ENCODE data around the gene RDH5. TPM values are rescaled to one million over a fixed set of nuclear protein-coding genes. Genes with fewer than 3 reads are reported as not detected.

RDH5 gene
- total RNA-seq, 1 experiment from 2014 or later, result 5.1 TPM

DNA sequence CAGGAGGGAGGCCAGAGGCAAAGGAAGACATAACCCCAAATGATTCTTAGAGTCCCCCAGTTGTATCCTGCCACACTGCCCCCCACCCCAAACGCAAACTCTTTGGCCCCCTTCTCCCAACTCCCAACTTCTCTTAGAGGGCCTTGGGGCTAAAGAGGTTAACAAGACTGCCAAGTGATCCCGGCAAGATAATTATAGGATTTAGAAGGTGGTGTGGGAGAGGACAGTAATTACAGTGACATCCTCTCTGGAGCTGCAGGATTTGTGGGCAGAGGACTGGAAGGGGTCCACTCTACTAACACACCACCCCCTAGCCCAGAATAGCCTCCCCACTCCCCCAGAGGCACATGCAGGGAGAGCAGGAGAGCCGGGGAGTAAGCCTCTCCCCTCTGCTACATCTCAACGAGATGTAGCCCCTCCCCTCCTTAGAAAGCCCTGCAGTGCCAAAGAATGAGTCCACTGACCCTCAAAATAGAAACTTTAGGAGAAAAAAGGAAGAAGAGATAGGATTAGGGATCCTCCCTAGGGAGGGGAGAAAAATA is 17.5 kb downstream of the RDH5 start:
- ATAC-seq, result peak; percentile 18; the same call in 1 of the 2 replicates
- TF ChIP-seq EZH2phosphoT487 (IDR thresholded peaks at IDR 0.05; ENCODE audit: borderline replicate concordance, low read length), result no peak
- TF ChIP-seq, protein P1, sequence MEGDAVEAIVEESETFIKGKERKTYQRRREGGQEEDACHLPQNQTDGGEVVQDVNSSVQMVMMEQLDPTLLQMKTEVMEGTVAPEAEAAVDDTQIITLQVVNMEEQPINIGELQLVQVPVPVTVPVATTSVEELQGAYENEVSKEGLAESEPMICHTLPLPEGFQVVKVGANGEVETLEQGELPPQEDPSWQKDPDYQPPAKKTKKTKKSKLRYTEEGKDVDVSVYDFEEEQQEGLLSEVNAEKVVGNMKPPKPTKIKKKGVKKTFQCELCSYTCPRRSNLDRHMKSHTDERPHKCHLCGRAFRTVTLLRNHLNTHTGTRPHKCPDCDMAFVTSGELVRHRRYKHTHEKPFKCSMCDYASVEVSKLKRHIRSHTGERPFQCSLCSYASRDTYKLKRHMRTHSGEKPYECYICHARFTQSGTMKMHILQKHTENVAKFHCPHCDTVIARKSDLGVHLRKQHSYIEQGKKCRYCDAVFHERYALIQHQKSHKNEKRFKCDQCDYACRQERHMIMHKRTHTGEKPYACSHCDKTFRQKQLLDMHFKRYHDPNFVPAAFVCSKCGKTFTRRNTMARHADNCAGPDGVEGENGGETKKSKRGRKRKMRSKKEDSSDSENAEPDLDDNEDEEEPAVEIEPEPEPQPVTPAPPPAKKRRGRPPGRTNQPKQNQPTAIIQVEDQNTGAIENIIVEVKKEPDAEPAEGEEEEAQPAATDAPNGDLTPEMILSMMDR (conservative IDR thresholded peaks at IDR 0.05; ENCODE audit: low read depth, low read length), result no peak
- no peak for TF ChIP-seq EZH2 (IDR thresholded peaks at IDR 0.05; ENCODE audit: low read length, unreplicated experiment)
- Histone ChIP-seq H3K27me3 (ENCODE audit: low read length) (no peaks in the 10 kb centered on the region), H3K9me2 (replicated peaks; ENCODE audit: low read length) (no peaks in the 10 kb centered on the region), H3K9me3 (ENCODE audit: low read length) (no peaks in the 10 kb centered on the region), H4K20me1 (ENCODE audit: low read length) (no peaks in the 10 kb centered on the region), H3K79me2 (ENCODE audit: low read length) (no peaks in the 10 kb centered on the region), H3K4me3 (ENCODE audit: low read length) (peak overlapping the region; percentile 82; the same call in 1 of the 2 replicates), H3K4me1 (ENCODE audit: insufficient read depth, low read length) (peaks cover 13% of the 10 kb centered on the region), H3K36me3 (ENCODE audit: low read depth, low read length) (no peaks in the 10 kb centered on the region; the same call in 1 of the 2 replicates), H3K4me2 (ENCODE audit: low read length) (peak overlapping the region; percentile 96), H3F3A (ENCODE audit: low read length, unreplicated experiment) (no peaks in the 10 kb centered on the region), H3K27ac (ENCODE audit: low read length) (no peak overlapping the region), H3K9ac (ENCODE audit: low read length) (no peak overlapping the region), H2AFZ (ENCODE audit: low read length) (peak overlapping the region; percentile 95)
- ChIA-PET POLR2A (ENCODE audit: unreplicated experiment) (interaction anchor here (0.5 to 1.6 kb wide), 2 partner anchors 8 to 63 kb away, joined by 3 to 6 read pairs; partner anchors contain the start of gene CD63), CTCF (interaction anchor here (0.6 to 2.7 kb wide), 11 partner anchors 8 to 549 kb away, joined by 3 to 25 read pairs (median 4); partner anchors contain the start of genes CD63 and RDH5)
- no TSS peak for BruUV-seq (replicated peaks)
- intact Hi-C loops (cut with micrococcal nuclease), result loop anchor here (1.0 to 2.0 kb wide), 4 partner anchors 8 to 193 kb away; partner anchors contain the start of genes CD63 and DGKA
- DNase-seq, result no peak

DNA sequence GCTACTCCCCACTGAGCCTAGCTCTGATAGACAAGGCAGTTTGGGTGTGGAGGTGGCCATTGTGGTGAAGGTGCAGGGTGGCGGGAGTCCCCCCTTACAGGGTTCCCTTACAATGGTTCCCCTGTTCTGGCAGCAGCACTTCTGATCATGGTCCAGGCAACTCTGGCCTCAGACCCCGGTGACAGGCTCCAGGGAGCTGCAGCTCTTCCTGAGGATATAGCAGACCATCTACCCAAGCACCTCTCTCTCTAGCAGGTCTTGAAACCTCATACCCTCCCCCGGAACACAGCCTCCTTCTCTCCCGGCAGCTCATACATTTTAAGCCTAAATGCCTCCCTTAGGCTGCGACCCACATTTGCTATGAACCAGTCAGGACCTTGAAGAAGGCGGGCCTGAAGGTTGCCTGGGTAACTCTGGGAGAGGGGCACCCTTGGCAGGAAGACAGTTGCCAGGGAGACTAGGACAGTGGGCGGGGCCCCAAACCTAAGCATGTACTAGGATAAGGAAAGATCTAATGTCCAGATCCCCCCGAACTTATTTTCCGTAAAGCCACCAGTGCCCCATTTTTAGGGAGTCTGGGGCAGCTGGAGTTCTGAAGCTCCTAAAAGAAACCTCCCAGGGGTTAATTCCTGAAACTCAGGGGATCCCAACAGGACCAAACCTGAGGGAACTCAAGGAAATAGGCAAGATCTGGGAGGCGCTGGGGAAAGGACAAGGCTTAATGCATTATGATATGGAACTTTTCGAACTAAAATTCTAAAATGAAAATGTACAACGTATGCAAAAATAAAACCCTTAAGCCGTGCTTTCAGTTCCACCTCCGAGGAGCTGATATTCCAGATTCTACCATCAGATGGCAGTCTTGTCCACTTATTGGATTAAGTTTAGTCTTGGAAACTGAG is 18.2 kb downstream of the RDH5 start:
- Histone ChIP-seq H3K79me2 (ENCODE audit: low read length) (no peaks in the 10 kb centered on the region), H4K20me1 (ENCODE audit: low read length) (no peaks in the 10 kb centered on the region), H3K27me3 (ENCODE audit: low read length) (no peaks in the 10 kb centered on the region), H3K9me3 (ENCODE audit: low read length) (no peaks in the 10 kb centered on the region), H3K27ac (ENCODE audit: low read length) (no peak overlapping the region), H3K9ac (ENCODE audit: low read length) (peak overlapping the region; percentile 34; the same call in 1 of the 2 replicates), H3K4me2 (ENCODE audit: low read length) (peak overlapping the region; percentile 96), H3F3A (ENCODE audit: low read length, unreplicated experiment) (no peaks in the 10 kb centered on the region), H2AFZ (ENCODE audit: low read length) (peak overlapping the region; percentile 95), H3K4me1 (ENCODE audit: insufficient read depth, low read length) (peaks cover 14% of the 10 kb centered on the region), H3K4me3 (ENCODE audit: low read length) (peak overlapping the region; percentile 82), H3K9me2 (replicated peaks; ENCODE audit: low read length) (no peaks in the 10 kb centered on the region), H3K36me3 (ENCODE audit: low read depth, low read length) (no peaks in the 10 kb centered on the region; the same call in 1 of the 2 replicates)
- DNase-seq (peak; percentile 98), ATAC-seq (peak; percentile 53)
- ChIA-PET CTCF (interaction anchor here (0.5 to 2.7 kb wide), 20 partner anchors 9 to 291 kb away, joined by 3 to 25 read pairs (median 4); partner anchors contain the start of genes CD63, ORMDL2, RAB5B and RDH5), POLR2A (ENCODE audit: unreplicated experiment) (interaction anchor here (0.6 to 1.6 kb wide), 2 partner anchors 9 to 234 kb away, joined by 3 to 6 read pairs; partner anchors contain the start of gene CD63)
- no TSS peak for BruUV-seq (replicated peaks)
- no peak for TF ChIP-seq EZH2phosphoT487 (IDR thresholded peaks at IDR 0.05; ENCODE audit: borderline replicate concordance, low read length)
- TF ChIP-seq, protein P1 (conservative IDR thresholded peaks at IDR 0.05; ENCODE audit: low read depth, low read length), result peak; percentile 90
- intact Hi-C loops (cut with micrococcal nuclease), result loop anchor here (1.0 to 2.0 kb wide), 4 partner anchors 59 to 291 kb away; partner anchors contain the start of gene DGKA

All from PC-3 (cell line).